Smooth muscle cell (in vitro differentiated cells): ENCODE data around the gene TNRC18. TPM values are rescaled to one million over a fixed set of nuclear protein-coding genes. Genes with fewer than 3 reads are reported as not detected.

Experiments
- DNase-seq: peaks from one replicate; lab custom pipeline; 2025; ENCODE audit not compliant: unreplicated experiment; lab: John Stamatoyannopoulos, UW
- H2AFZ ChIP-seq: fragments of 200-600 bp; sonication (generic); 2 replicates; pipeline ENCODE4 v1.6.0; 2016; ENCODE audit warnings: antibody characterized with exemption, low read depth, mild to moderate bottlenecking
- H3F3A ChIP-seq: fragments of 200-600 bp; sonication (generic); 2 replicates; pipeline ENCODE4 v1.6.0; 2017; ENCODE audit warnings: antibody characterized with exemption, low read depth
- H3K27ac ChIP-seq: fragments of 200-600 bp; sonication (generic); 2 replicates; pipeline ENCODE4 v1.5.1; 2016; ENCODE audit warnings: low read depth, mild to moderate bottlenecking
- H3K27me3 ChIP-seq: fragments of 200-600 bp; sonication (generic); 2 replicates; pipeline ENCODE4 v1.6.1; 2016; ENCODE audit warnings: low read depth, mild to moderate bottlenecking
- H3K36me3 ChIP-seq: fragments of 200-600 bp; sonication (generic); 2 replicates; pipeline ENCODE4 v1.5.1; 2016; ENCODE audit warnings: low read depth
- H3K4me1 ChIP-seq: fragments of 200-600 bp; sonication (generic); 2 replicates; pipeline ENCODE4 v1.5.1; 2016; ENCODE audit warnings: low read depth
- H3K4me2 ChIP-seq: fragments of 200-600 bp; sonication (generic); 2 replicates; pipeline ENCODE4 v1.6.0; 2016; ENCODE audit warnings: mild to moderate bottlenecking
- H3K4me3 ChIP-seq: fragments of 200-600 bp; sonication (generic); 2 replicates; pipeline ENCODE4 v1.5.1; 2016; ENCODE audit warnings: mild to moderate bottlenecking
- H3K79me2 ChIP-seq: fragments of 200-600 bp; sonication (generic); 2 replicates; pipeline ENCODE4 v1.6.0; 2016; ENCODE audit warnings: low read depth, mild to moderate bottlenecking
- H3K9ac ChIP-seq: fragments of 200-600 bp; sonication (generic); 2 replicates; pipeline ENCODE4 v1.6.0; 2016; ENCODE audit warnings: low read depth
- H3K9me3 ChIP-seq: fragments of 200-600 bp; sonication (generic); replicated peaks from 2 replicates; pipeline ENCODE4 v1.5.1; 2016; ENCODE audit warnings: low read depth
- H4K20me1 ChIP-seq: fragments of 200-600 bp; sonication (generic); 2 replicates; pipeline ENCODE4 v1.6.0; 2016; ENCODE audit warnings: low read depth
- CTCF ChIP-seq: fragments of 200-600 bp; sonication (generic); IDR thresholded peaks from 2 replicates; pipeline ENCODE4 v1.5.1; 2017; ENCODE audit warnings: borderline replicate concordance, mild to moderate bottlenecking, antibody characterized with exemption; ENCODE audit not compliant: insufficient read depth, poor library complexity, severe bottlenecking
- WGBS: methylation state at CpG from one replicate; pipeline ENCODE4 v1.1.7; 2016; ENCODE audit warnings: low lambda C conversion rate; 5-methylcytosine and 5-hydroxymethylcytosine counted together
- polyA plus RNA-seq: library from polyadenylated mRNA; unstranded; fragments of >200 nt; fragmentation: Nextera tagmentation; extraction: Ambion mirVana; gene quantifications from 2 replicates; pipeline ENCODE4 v1.2.1, GENCODE V29; 2016
- total RNA-seq: library from RNA; depleted of rRNA; stranded (reverse); fragments of >200 nt; gene quantifications from 2 replicates; pipeline ENCODE4 v1.2.3, GENCODE V29; 2014

The TNRC18 gene
- total and polyA plus RNA-seq, 2 experiments from 2014 or later, result 6.4 to 40.3 TPM

- H3K9me3 ChIP-seq, result no peaks in the 10 kb centered on the region
- H3K36me3 ChIP-seq, result no peaks in the 10 kb centered on the region
- DNase-seq, result no peak
- TF ChIP-seq CTCF, result no peak
- H2AFZ ChIP-seq, result no peak overlapping the region
- peaks cover 18% of the 10 kb centered on the region for H3K4me1 ChIP-seq
- no peaks in the 10 kb centered on the region for H3F3A ChIP-seq
- no peak overlapping the region for H3K9ac ChIP-seq
- peaks cover 98% of the 10 kb centered on the region for H4K20me1 ChIP-seq
- no peaks in the 10 kb centered on the region for H3K27me3 ChIP-seq
- WGBS, result 95% methylated on average over 20 of the region's 20 CpGs
- H3K27ac ChIP-seq, result no peak overlapping the region
- H3K4me3 ChIP-seq, result no peak overlapping the region
- H3K79me2 ChIP-seq, result peaks cover 87% of the 10 kb centered on the region
- no peak overlapping the region for H3K4me2 ChIP-seq
Observed at GRCh38 chr7:5380350-5381070, 43.1 kb downstream of the TNRC18 start.

- WGBS, result 94% methylated on average over 17 of the region's 17 CpGs
Observed at GRCh38 chr7:5379546-5379945, 44.1 kb downstream of the TNRC18 start.

GRCh38 chr7:5377816-5378215 lies 45.8 kb downstream of the TNRC18 start:
- no peak overlapping the region for H3K9ac ChIP-seq
- H3K4me3 ChIP-seq, result no peak overlapping the region
- H3F3A ChIP-seq, result no peaks in the 10 kb centered on the region
- H3K79me2 ChIP-seq, result peaks cover 63% of the 10 kb centered on the region
- H2AFZ ChIP-seq, result no peak overlapping the region
- no peak for TF ChIP-seq CTCF
- H3K27me3 ChIP-seq, result no peaks in the 10 kb centered on the region
- H4K20me1 ChIP-seq, result peaks cover 94% of the 10 kb centered on the region
- no peak for DNase-seq
- H3K4me2 ChIP-seq, result no peak overlapping the region
- peaks cover 10% of the 10 kb centered on the region for H3K4me1 ChIP-seq
- H3K27ac ChIP-seq, result no peak overlapping the region
- no peaks in the 10 kb centered on the region for H3K36me3 ChIP-seq
- 100% methylated on average over 14 of the region's 16 CpGs for WGBS
- H3K9me3 ChIP-seq, result no peaks in the 10 kb centered on the region

More at GRCh38 chr7:5379546-5379945, 44.1 kb downstream of the TNRC18 start:
- H3K36me3 ChIP-seq, result no peaks in the 10 kb centered on the region
- H3K27me3 ChIP-seq, result no peaks in the 10 kb centered on the region
- peaks cover 100% of the 10 kb centered on the region for H4K20me1 ChIP-seq
- no peak overlapping the region for H3K4me2 ChIP-seq
- no peak overlapping the region for H2AFZ ChIP-seq
- no peaks in the 10 kb centered on the region for H3F3A ChIP-seq
- peaks cover 81% of the 10 kb centered on the region for H3K79me2 ChIP-seq
- H3K27ac ChIP-seq, result no peak overlapping the region
- H3K9ac ChIP-seq, result no peak overlapping the region
- H3K4me1 ChIP-seq, result peaks cover 18% of the 10 kb centered on the region
- no peak for DNase-seq
- TF ChIP-seq CTCF, result no peak
- H3K9me3 ChIP-seq, result no peaks in the 10 kb centered on the region
- H3K4me3 ChIP-seq, result no peak overlapping the region

- no peaks in the 10 kb centered on the region for H3F3A ChIP-seq
- no peak overlapping the region for H3K27ac ChIP-seq
- no peak overlapping the region for H3K4me3 ChIP-seq
- H3K4me2 ChIP-seq, result no peak overlapping the region
- H4K20me1 ChIP-seq, result peaks cover 94% of the 10 kb centered on the region
- H3K4me1 ChIP-seq, result peaks cover 5% of the 10 kb centered on the region
- TF ChIP-seq CTCF, result no peak
- 99% methylated on average over 11 of the region's 20 CpGs for WGBS
- no peaks in the 10 kb centered on the region for H3K27me3 ChIP-seq
- no peak overlapping the region for H2AFZ ChIP-seq
- DNase-seq, result no peak
- no peak overlapping the region for H3K9ac ChIP-seq
- peaks cover 62% of the 10 kb centered on the region for H3K79me2 ChIP-seq
- H3K9me3 ChIP-seq, result no peaks in the 10 kb centered on the region
- no peaks in the 10 kb centered on the region for H3K36me3 ChIP-seq
Observed at GRCh38 chr7:5377279-5377678, 46.4 kb downstream of the TNRC18 start.
